Activated T-cell treated with anti-CD3 and anti-CD28 coated beads, Interleukin-2, amount 50 U/mL, for 24 hours (primary cell): ENCODE data around the gene TGOLN2.

Experiments used
- DNase-seq: peaks from one replicate; pipeline ENCODE4 v3.0.0-alpha.2; 2020
- H3K27ac Mint-ChIP-seq: 2 replicates; pipeline ENCODE4 v1.8.0; 2020; ENCODE audit warnings: mild to moderate bottlenecking, mixed read lengths
- H3K27me3 Mint-ChIP-seq: 2 replicates; pipeline ENCODE4 v1.8.0; 2020; ENCODE audit warnings: mixed read lengths
- H3K36me3 Mint-ChIP-seq: 2 replicates; pipeline ENCODE4 v1.8.0; 2020; ENCODE audit warnings: low read depth, mixed read lengths
- H3K4me1 Mint-ChIP-seq: 2 replicates; pipeline ENCODE4 v1.8.0; 2020; ENCODE audit warnings: low read depth, mixed read lengths
- H3K4me3 Mint-ChIP-seq: 2 replicates; pipeline ENCODE4 v1.8.0; 2020; ENCODE audit warnings: mild to moderate bottlenecking, moderate library complexity, mixed read lengths
- H3K9me3 Mint-ChIP-seq: 2 replicates; pipeline ENCODE4 v1.8.0; 2020; ENCODE audit warnings: mixed read lengths

TGOLN2 gene

GRCh38 chr2:85303780-85304531 is 23.8 kb downstream of the TGOLN2 start:
- DNase-seq = no peak
- no peak overlapping the region for H3K4me3 Mint-ChIP-seq
- H3K4me1 Mint-ChIP-seq = peaks cover 26% of the 10 kb centered on the region
- no peak overlapping the region for H3K27ac Mint-ChIP-seq
- no peaks in the 10 kb centered on the region for H3K9me3 Mint-ChIP-seq
- no peaks in the 10 kb centered on the region for H3K36me3 Mint-ChIP-seq
- peaks cover 5% of the 10 kb centered on the region for H3K27me3 Mint-ChIP-seq

GRCh38 chr2:85302121-85302520 is 25.7 kb downstream of the TGOLN2 start:
- H3K36me3 Mint-ChIP-seq = no peaks in the 10 kb centered on the region
- peaks cover 17% of the 10 kb centered on the region for H3K4me1 Mint-ChIP-seq
- no peaks in the 10 kb centered on the region for H3K9me3 Mint-ChIP-seq
- H3K27ac Mint-ChIP-seq = no peak overlapping the region
- H3K27me3 Mint-ChIP-seq = peaks cover 5% of the 10 kb centered on the region
- DNase-seq = no peak
- H3K4me3 Mint-ChIP-seq = no peak overlapping the region

DNA sequence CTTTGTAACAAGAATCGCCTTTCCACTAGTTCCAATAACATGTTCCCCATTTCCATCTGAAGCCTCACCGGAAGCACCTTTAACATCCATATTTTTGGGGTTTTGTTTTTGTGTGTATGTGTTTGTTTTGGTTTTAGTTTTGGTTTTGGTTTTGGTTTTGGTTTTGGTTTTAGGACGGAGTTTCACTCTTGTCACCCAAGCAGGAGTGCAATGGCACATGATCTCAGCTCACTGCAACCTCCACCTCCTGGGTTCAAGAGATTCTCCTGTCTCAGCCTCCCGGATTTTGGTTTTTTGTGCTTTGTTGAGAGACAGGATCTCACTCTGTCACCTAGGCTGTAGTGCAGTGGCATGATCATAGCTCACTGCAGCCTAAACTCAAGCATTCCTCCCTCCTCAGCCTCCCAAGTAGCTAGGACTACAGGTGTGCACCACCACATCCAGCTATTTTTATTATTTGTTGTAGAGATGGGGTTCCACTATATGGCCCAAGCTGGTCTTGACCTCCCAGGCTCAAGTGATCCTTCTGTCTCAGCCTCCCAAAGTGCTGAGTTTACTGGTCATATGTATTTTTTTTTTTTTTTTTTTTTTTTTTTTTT is 36.3 kb downstream of the TGOLN2 start:
- no peak for DNase-seq
- H3K36me3 Mint-ChIP-seq = no peaks in the 10 kb centered on the region
- H3K9me3 Mint-ChIP-seq = no peaks in the 10 kb centered on the region
- peaks cover 17% of the 10 kb centered on the region for H3K4me1 Mint-ChIP-seq
- H3K27me3 Mint-ChIP-seq = no peaks in the 10 kb centered on the region
- H3K4me3 Mint-ChIP-seq = no peak overlapping the region
- H3K27ac Mint-ChIP-seq = peak overlapping the region; percentile 54

DNA sequence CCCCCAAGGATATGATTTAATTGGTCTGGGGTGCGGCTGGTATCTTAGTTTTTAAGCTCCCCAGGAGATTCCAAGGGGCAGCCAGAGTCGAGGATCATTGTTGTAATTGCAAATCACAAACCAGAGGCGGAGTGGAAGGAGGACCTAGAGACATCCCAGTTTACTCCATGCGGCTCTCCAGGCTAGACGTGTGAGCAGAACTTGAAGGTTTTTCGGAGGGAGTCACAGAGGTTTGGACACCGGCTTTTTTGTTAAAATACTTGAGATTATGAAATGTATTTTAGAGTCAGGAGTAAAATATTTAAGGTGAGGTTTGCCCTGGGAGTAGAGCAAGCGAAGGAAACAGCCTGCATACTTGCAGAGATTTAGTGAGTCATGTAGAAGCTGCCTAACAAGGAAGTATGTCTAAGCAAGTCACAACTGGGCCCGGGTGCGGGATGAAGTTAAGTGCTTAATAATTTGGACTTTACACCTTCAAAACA is 39.5 kb downstream of the TGOLN2 start:
- DNase-seq = no peak
- no peaks in the 10 kb centered on the region for H3K27me3 Mint-ChIP-seq
- H3K9me3 Mint-ChIP-seq = no peaks in the 10 kb centered on the region
- H3K36me3 Mint-ChIP-seq = no peaks in the 10 kb centered on the region
- H3K4me1 Mint-ChIP-seq = peaks cover 20% of the 10 kb centered on the region
- H3K27ac Mint-ChIP-seq = no peak overlapping the region
- no peak overlapping the region for H3K4me3 Mint-ChIP-seq

DNA sequence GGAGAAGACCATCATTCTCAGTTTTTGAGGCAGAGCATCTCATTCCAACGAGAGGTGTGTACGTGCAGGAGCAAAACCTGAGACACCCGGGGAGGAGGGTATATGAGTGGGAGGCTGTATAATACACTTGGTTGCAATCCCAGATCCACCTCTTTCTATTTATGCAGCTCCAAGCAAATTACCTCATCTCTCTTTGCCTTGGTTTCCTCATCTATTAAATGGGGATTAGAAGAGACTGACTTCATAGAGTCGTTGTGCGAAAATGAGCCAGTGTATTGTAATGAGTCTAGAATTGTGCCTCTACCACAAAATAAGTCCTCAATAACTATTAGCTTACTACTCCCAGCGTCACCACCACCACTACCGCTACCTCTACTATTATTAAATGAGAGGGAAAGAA is 40.1 kb downstream of the TGOLN2 start:
- Mint-ChIP-seq H3K27ac (no peak overlapping the region), H3K36me3 (no peaks in the 10 kb centered on the region), H3K4me1 (peaks cover 20% of the 10 kb centered on the region), H3K27me3 (no peaks in the 10 kb centered on the region), H3K9me3 (no peaks in the 10 kb centered on the region), H3K4me3 (no peak overlapping the region)
- no peak for DNase-seq

- Mint-ChIP-seq H3K4me1 (peaks cover 20% of the 10 kb centered on the region), H3K27me3 (no peaks in the 10 kb centered on the region), H3K4me3 (no peak overlapping the region), H3K36me3 (no peaks in the 10 kb centered on the region), H3K27ac (peak overlapping the region; percentile 54), H3K9me3 (no peaks in the 10 kb centered on the region)
- no peak for DNase-seq
These were observed 40.9 kb downstream of the TGOLN2 start for GRCh38 chr2:85286918-85287317.

- DNase-seq = no peak
- H3K4me3 Mint-ChIP-seq = no peak overlapping the region
- no peaks in the 10 kb centered on the region for H3K36me3 Mint-ChIP-seq
- H3K4me1 Mint-ChIP-seq = peaks cover 7% of the 10 kb centered on the region
- H3K27ac Mint-ChIP-seq = no peak overlapping the region
- no peaks in the 10 kb centered on the region for H3K27me3 Mint-ChIP-seq
- H3K9me3 Mint-ChIP-seq = no peaks in the 10 kb centered on the region
These were observed 44.1 kb downstream of the TGOLN2 start for GRCh38 chr2:85283641-85284040.

- no peaks in the 10 kb centered on the region for H3K27me3 Mint-ChIP-seq
- H3K4me3 Mint-ChIP-seq = no peak overlapping the region
- no peaks in the 10 kb centered on the region for H3K36me3 Mint-ChIP-seq
- DNase-seq = no peak
- H3K4me1 Mint-ChIP-seq = peaks cover 7% of the 10 kb centered on the region
- H3K9me3 Mint-ChIP-seq = no peaks in the 10 kb centered on the region
- no peak overlapping the region for H3K27ac Mint-ChIP-seq
These were observed 44.9 kb downstream of the TGOLN2 start for GRCh38 chr2:85282914-85283313.

DNA sequence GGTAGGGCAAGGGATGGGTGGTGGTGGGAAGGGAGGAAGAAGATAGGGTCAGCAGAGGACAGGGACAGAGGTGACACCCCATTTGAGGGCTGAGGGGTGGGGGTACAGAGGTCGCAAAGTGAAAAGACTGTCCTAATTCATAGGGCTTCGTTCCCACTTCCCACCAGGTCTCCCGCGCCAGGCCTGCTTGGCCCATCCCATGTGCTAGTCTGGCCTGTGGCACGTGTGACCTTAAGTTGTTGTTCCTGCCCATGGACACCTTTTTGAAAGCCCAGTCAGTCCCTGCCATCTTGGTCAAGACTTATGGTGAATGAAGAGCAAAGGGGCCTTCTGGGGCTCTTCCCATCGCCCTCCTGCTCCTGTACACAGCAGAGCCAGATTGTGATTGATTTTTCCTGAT is 46.2 kb downstream of the TGOLN2 start:
- DNase-seq = no peak
- Mint-ChIP-seq H3K27ac (no peak overlapping the region), H3K9me3 (no peaks in the 10 kb centered on the region), H3K27me3 (no peaks in the 10 kb centered on the region), H3K36me3 (no peaks in the 10 kb centered on the region), H3K4me1 (peaks cover 3% of the 10 kb centered on the region), H3K4me3 (no peak overlapping the region)

GRCh38 chr2:85278361-85278760 is 49.4 kb downstream of the TGOLN2 start:
- Mint-ChIP-seq H3K4me3 (no peak overlapping the region), H3K27me3 (no peaks in the 10 kb centered on the region), H3K9me3 (no peaks in the 10 kb centered on the region), H3K27ac (no peak overlapping the region), H3K36me3 (no peaks in the 10 kb centered on the region), H3K4me1 (no peaks in the 10 kb centered on the region)
- no peak for DNase-seq

GRCh38 chr2:85277416-85278158 is 50.2 kb downstream of the TGOLN2 start:
- no peak for DNase-seq
- no peak overlapping the region for H3K27ac Mint-ChIP-seq
- peaks cover 3% of the 10 kb centered on the region for H3K27me3 Mint-ChIP-seq
- no peaks in the 10 kb centered on the region for H3K4me1 Mint-ChIP-seq
- no peaks in the 10 kb centered on the region for H3K9me3 Mint-ChIP-seq
- H3K36me3 Mint-ChIP-seq = no peaks in the 10 kb centered on the region
- no peak overlapping the region for H3K4me3 Mint-ChIP-seq

GRCh38 chr2:85276571-85277118 is 51.1 kb downstream of the TGOLN2 start:
- DNase-seq = no peak
- Mint-ChIP-seq H3K36me3 (no peaks in the 10 kb centered on the region), H3K27ac (no peak overlapping the region), H3K4me1 (no peaks in the 10 kb centered on the region), H3K27me3 (peaks cover 3% of the 10 kb centered on the region), H3K4me3 (no peak overlapping the region), H3K9me3 (no peaks in the 10 kb centered on the region)

- no peak overlapping the region for H3K4me3 Mint-ChIP-seq
- no peak overlapping the region for H3K27ac Mint-ChIP-seq
- peaks cover 3% of the 10 kb centered on the region for H3K27me3 Mint-ChIP-seq
- no peak for DNase-seq
- no peaks in the 10 kb centered on the region for H3K4me1 Mint-ChIP-seq
- H3K36me3 Mint-ChIP-seq = no peaks in the 10 kb centered on the region
- H3K9me3 Mint-ChIP-seq = no peaks in the 10 kb centered on the region
These were observed 51.7 kb downstream of the TGOLN2 start for GRCh38 chr2:85275984-85276540.
